NCI-H1105 treated with DMSO at 0.1 percent for 48 hours (cell line): ENCODE results near the gene NCAM2.
A peak's percentile ranks its signal among the peaks of the same experiment; 100 is the strongest.
"Not testable (repeated sequence)": the region's sequence is repeated elsewhere in the genome, so short reads cannot be mapped to it uniquely, and the experiment has no call there.

Experiments used
- DNase-seq: peaks from one replicate; lab custom pipeline; 2025; lab: John Stamatoyannopoulos, UW

The NCAM2 gene

DNA sequence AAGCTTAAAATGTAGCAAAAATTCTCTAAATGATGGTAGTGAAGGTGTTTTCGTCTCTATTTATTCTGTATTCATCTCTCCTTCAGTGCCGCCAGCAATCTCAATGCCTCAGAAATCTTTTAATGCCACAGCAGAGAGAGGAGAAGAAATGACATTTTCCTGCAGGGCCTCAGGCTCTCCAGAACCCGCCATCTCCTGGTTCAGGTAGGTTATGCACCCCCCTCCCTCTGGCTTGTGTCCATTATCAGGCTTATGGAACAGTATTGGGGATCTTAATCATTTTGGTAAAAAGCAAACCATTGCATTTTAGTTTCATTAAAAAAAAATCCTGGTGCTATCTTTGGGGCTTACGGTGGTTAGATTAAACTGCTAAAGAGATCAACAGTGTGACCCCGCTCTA lies 326.1 kb downstream of the NCAM2 start:
- DNase-seq: no peak

DNA sequence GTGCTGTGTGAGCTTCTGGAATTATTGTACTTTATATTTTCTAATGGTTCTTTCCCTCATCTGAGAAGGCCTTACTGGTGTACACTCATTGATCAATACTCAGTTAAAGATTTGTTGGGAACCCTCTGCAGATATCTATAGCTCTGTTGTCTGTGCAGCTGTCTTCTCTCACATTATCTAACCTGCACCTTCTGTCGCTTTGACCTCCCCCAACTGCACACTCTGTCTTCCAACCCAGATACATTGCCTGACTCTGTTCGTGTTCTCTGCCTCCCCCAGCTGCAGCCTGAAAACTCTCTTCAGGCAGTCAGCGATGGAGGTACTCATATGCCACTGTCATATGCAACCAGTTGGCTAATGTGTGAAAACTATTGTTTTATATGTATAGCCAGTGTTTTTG lies 334.3 kb downstream of the NCAM2 start:
- DNase-seq: no peak

DNA sequence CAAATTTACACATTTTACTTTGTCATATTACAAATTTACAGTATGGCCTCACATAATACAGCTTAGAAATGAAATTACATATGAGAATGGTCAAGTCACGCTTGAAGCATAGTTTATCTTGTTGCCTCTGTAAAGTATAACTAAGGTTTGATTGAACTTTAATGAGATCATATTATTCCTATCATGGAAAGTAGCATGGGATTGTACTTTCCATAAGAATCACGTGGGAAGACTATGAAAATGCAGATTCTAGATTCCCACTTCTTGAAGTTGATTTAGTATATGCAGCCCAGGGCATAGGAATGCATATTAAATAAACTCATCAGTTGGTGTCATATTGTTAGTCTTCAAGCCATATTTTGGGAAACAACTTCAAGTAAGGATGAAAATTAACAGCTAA lies 342.8 kb downstream of the NCAM2 start:
- no peak for DNase-seq

DNA sequence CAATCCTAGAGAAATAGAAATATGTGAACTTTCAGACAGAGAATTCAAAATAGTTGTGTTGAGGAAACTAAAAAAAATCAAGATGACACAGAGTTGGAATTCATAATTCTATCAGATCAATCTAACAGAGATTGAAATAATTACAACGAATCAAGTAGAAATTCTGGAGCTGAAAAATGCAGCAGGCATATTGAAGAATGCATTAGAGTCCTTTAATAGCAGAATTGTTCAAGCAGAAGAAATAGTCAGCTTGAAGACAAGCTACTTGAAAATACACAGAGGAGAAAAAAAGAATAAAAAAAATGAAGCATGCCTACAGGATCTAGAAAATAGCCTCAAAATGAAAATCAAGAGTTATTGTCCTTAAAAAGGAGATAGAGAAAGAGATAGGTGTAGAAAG lies 347.1 kb downstream of the NCAM2 start:
- DNase-seq: no peak

DNA sequence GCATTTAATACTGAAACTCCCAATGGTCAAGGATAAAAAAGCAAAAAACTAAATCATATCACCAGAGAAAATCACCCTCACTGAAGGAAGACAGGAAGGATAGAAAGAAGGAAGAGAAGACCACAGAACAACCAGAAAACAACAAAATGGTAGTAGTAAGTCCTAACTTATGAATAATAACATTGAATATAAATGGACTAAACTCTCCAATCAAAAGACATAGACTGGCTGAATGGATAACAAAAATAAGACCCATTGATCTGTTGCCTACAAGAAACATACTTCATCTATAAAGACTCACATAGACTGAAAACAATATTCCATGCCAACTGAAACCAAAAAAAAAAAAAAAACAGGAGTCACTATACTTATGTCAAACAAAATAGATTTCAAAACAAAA lies 347.7 kb downstream of the NCAM2 start:
- DNase-seq: no peak

DNA sequence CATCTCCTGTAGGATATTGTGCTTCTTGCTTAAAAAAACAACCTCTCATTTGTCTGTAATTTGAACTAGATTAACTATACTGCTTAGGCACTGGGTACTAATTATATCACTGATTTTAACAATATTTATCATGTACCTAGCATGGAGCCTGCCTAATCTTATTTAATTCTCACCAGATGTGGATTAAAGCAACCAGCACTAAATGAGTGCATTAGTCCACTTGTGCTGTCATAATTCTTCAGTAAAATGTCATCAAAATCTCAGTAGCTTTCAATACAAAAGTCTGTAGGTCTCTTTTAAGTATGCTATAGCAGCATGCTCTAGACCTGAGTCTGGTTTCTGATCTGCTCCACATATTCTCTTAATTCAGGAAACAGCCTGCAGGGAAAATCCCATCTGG lies 368.1 kb downstream of the NCAM2 start:
- no peak for DNase-seq

DNA sequence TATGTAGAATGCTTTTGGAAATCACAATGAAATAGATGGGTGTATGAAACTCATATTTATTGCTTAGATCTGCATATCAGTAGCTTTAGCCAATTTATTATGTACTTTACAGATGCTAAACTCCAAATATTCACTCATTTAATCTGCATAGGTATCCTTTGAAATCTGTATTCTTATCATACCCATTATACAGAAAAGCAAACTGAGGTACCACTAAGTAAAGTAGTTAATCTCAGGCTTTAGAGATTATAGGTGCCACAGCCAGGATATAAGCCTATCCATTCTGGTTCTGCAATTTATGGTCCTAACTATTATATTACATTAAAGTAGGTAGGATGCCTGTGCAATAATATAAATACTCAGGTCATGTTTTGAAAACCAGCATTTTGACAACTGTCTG lies 369.4 kb downstream of the NCAM2 start:
- DNase-seq: no peak

DNA sequence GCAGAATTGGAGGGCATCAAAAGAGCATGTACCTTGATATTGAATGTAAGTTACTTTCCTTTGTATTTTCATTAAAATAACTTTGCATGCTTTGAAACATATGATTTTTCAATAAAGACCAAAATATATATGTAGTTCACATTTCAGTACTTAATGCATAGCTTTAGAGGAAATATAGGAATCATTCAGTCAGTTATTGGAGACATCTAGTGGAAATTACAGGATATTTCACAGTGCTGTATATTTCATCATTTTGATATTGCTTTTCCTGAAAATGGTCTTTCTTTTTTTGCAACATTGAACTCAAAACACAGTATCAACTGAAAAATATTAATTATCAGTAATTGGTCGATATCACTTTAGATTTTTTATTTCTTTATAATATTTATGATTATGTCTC lies 375.8 kb downstream of the NCAM2 start:
- DNase-seq: peak; percentile 7

DNA sequence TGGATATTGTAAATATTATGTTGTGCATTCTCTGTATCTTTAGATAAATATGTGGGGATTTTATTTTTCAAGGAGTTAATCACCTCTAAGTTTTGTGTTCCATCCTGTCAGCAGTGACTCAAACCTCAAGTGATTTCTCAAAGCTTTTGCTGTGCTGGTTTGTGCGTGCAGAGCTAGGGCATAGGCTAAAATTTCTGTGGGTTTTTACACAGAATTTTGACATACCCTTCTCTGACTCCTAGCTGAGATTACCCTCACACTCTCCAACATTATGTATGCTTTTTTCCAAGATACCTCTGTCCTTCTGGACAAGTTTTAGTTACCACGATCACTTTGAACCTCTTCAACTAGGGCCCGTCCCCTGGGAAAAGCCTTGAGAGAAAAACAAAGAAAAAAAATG lies 384.9 kb downstream of the NCAM2 start:
- DNase-seq: no peak

DNA sequence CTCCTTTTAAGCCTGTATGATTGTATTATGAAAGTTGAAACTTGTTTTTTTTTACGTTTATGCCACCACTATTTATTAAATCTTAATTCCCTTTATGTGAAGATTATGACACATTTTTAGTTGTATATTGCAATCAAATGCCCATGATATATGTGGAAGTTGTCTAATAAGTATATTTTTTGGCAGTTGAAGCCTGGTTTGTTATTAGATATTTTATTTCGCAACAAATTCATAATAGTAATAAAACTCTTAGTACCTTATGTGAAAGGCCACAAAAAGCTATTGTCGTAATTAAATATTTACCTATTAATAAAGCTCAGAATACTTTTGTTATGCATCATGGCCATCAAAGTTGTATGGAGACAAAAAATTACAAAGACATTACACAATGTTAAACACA lies 386.8 kb downstream of the NCAM2 start:
- DNase-seq: no peak

DNA sequence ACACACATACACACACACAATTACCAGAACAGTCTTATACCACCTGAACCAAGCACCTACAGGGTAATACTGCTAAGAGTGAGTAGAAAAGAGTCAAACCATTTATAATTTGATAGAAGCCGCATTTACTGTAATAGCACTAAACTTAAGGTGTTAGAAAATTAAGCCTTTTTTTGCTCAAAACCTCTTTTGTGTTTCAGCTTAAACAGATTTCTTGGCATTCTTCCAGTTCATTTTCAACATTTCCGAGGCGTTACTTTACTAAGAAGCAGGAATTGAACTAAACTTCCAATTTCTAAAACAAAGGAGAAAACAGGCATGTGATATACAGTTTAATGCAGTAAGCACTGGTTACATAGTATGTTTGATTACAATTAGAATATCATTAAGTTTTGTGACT lies 387.2 kb downstream of the NCAM2 start:
- DNase-seq: no peak

DNA sequence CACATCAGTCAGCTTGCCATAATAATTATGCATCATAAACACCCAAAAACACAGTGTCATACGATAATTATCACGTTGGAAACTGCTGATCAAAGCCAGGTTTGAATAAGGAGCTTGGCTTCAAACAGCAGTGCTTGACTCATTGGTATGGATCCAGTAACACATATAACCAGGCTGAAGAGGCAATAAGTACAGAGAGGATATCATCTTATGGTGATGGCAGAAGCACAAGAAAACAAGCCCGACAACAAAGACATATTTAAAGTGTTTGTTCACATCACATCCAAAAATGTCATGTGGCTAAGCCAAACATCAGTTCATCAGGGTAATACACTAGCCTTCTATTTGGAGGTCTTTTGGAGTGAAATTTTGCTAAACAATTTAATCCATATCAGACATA lies 389.7 kb downstream of the NCAM2 start:
- DNase-seq: peak; percentile 50

DNA sequence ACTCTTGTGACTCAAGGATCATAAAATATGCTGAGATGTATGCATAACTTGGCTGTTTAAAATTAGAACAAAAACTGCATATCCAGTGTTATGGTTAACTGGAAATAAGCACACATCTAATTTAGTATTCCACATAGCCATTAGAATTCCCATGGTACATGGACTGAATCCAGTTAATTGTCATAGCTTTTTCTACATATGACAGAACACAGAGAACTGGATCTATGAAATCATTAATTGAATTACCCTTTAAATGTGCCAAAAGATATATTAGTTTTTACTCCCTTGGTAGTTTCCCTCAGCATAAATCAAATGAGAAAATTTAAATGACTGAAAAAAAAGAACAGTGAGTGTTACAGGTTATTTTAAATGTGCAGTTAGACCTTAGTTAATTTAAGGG lies 395.9 kb downstream of the NCAM2 start:
- DNase-seq: no peak

DNA sequence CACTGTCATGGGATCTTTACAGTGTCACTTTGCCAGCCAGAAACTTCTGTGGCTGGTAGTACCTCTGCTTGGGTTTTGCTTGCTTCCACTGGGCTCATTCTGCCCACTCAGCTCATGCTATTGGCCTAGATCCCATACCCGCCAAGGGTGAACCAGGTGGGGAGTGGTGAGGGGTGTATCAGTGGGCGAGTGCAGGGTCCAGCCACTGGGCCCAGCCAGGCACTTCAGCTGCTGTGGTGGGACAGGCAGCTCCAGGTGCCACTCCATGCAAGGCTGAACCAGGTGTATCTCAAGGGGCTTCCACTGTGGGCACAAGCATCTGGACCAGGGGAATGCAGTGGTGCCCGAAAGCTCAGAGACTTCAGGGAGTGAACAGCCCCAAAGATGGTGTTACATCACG lies 398.2 kb downstream of the NCAM2 start:
- DNase-seq: no peak

DNA sequence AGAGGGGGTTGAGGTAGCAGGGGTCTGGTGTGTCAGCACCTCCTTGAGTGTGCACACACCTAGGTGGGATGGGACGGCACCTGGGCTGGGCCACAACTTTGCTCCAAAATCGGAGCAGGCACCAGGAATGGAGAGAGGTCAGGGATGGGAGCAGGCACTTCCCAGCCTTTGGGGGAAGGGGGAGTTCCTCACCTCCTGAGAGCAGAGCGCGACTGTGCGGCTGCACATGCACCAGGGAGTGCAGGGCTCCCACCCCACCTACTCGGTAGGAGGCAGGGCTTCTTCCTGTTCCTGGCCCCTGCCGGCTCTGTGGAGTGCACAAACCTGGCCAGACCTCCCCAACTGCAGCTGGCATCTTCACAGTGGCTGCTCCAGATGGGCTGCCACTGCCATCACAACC lies 399.3 kb downstream of the NCAM2 start:
- no peak for DNase-seq

DNA sequence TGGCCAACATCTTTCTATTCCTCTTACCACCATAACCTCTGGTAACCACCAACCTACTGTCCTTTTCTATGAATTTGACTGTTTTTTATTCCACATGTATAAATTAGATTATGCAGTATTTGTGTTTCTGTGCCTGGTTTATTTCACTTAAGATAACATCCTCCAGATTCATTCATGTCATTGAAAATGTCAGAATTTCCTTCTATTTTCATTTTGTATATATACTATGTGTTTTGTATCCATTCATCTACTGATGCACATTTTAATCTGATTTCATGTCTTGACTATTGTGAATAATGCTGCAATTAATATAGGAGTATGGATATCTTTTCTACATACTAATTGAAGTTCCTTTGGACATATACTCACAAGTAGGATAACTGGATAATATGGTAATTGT lies 403.2 kb downstream of the NCAM2 start:
- no peak for DNase-seq

DNA sequence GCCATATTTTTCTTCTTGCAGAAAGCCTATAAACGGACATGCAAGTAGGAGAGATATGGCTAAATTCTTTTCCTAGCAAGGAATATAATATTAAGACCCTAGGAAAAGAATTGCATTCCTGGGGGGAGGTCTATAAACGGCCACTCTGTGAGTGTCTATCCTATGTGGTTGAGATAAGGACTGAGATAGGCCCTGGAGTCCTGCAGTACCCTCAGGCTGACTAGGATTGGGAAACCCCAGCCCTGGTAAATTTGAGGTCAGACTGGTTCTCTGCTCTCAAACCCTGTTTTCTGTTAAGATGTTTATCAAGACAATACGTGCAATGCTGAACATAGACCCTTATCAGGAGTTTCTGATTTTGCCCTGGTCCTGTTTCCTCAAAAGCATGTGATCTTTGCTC lies 404.0 kb downstream of the NCAM2 start:
- DNase-seq: not testable (repeated sequence)

DNA sequence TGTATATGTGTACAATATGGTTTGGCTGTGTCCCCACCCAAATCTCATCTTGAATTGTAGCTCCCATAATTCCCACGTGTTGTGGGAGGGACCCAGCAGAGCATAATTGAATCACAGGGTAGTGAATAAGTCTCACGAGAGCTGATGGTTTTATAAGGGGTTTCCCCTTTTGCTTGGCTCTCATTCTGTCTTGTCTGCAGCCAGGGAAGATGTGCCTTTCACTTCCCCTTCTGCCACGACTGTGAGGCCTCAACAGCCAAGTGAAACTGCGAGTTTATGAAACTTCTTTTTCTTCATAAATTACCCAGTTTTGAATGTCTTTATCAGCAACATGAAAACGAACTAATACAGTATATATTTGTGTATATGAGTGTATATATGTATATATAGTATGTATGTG lies 406.1 kb downstream of the NCAM2 start:
- not testable (repeated sequence) for DNase-seq

DNA sequence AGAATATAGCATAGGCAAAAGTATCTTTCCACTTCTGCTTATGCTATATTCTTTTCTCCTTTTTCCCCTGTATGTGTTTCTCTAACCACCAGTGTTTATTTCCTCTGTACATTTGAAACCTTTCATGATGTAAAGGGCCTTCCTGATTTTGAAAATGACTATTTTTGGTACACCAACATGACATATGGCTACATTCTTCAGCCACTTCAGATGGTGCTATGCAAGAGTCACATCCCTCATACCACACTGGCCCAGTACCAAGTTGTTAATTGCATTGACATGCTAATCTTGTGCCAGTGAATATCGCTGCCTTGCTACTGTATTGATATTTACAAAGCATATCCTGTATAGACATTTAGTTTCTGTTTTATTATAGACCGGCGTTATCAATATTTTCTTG lies 408.7 kb downstream of the NCAM2 start:
- DNase-seq: no peak

DNA sequence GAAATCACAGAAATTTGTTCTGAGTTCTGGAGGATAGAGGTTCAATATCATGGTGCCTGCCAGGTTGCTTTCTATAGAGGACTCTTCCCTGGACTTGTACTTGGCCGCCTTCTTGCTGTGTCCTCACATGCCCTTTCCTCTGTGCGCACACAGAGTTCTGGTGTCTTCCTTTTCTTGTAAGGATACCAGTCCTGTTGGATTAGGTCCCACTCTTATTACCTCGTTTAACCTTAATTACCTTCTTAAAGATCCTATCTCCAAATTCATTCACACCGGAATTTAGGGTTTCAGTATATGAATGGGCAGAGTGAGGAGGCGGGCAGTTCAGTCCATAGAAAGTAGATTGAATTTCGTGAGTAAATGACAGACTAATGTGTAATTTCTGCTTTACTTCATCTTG lies 413.9 kb downstream of the NCAM2 start:
- no peak for DNase-seq

DNA sequence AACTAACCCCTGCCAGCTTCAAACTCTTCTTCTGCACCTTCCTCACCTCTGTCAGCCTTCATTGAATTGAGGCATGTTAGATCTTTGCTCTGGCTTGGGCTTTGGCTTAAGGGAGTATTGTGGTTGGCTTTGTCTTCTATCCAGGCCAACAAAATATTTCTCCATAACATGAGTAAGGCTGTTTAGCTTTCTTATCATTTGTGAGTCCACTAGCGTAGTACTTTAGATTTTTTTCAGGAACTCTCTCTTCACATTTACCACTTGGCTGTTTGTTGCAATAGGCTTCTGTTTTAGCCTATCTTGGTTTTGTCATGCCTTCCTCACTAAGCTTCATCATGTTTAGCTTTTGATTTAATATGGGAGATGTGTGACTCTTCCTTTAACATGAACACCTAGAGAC lies 417.5 kb downstream of the NCAM2 start:
- no peak for DNase-seq

DNA sequence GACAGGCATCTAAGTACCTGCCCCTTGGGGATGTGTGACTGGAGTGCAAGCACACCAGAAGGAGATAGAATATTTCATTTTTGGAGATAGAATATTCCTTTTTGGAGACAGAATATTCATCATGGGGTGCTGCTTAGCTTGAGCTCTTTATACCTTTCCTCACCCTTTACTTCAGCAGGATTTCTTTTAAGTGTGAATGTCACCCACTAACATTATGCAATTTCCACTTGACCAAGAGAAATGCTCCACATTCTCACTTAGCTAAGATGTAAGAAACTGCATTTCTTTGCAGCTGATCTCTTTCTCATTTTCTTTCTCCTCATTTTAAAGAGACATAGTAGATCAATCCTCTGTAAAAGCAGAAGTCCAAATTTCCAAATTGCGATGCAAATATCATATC lies 436.7 kb downstream of the NCAM2 start:
- DNase-seq: no peak

DNA sequence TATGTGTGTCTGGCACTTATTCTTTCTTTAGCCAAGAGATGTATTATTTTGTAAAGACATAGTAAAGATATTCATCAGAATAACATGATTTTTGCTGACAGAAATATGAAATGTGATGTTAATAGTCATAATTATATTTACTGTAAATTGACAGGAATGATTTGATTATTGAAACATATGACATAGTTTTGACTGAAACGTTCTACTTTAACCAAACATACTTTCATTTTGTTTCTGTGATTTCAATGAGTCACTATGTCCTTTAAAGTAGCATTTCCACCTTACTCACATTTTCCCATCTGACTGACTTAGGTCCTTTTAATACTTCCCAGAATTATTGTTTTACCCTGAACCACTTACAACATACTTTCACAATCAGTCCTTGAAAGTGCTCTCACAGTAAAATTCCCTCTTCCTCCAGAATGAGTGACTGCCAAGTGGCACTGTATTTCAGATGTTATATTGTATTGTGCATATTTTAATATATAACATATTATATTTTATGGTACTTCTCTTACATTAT lies 437.9 kb downstream of the NCAM2 start:
- no peak for DNase-seq

DNA sequence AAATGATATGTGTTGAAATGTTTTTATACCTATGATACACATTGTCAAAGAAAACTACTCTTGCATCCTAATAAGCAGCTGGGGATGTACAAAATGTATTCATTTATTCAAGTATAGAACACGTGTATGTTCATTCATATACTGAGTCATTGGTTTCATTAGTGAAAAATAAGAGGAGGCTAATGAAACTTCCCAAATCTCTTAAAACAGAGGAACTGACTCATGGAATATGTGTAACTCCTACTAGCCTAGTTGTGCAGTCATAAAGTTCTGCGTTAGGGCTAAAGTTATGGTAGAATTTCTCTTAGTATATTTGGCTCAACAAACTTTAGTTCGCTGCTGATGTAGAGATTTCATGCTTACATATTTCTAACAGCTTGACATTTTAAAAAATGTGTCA lies 441.6 kb downstream of the NCAM2 start:
- DNase-seq: no peak

DNA sequence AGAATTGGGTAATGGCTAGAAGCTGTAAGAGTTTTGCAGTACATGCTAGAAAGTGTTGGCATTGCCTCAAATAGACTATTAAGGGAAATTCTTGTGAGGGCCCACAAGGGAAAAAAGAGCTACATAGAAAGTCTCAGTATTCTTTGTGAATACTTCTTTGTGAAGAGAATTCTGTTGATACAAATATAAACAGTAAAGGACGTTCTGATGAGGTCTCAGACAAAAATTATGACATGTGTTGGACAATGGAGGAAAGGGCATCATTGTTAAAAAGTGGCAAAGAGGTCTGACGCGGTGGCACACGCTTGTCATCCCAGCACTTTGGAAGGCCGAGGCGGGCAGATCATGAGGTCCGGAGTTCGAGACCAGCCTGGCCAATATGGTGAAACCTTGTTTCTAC lies 458.9 kb downstream of the NCAM2 start:
- DNase-seq: no peak
